GM13977 (cell line): ENCODE measurements around the gene ADAM10.

Source experiments
- DNase-seq: peaks from one replicate; pipeline ENCODE4 v3.0.0; 2012; ENCODE audit warnings: low spot score
- in situ Hi-C: fragments of 300-500 bp; cut with MboI; formaldehyde crosslinking; loops from one replicate; pipeline ENCODE4 v1.12.0; 2022; ENCODE audit warnings: low sequenced_read_pairs, low pct_unique_long_range_greater_than_20kb, mixed read lengths, inconsistent platforms; ENCODE audit not compliant: unreplicated experiment
- TF ChIP-seq, protein P1 (sequence below): IDR thresholded peaks from 2 replicates; pipeline ENCODE4 v1.5.1; 2012; ENCODE audit warnings: mild to moderate bottlenecking, control low read depth; ENCODE audit not compliant: insufficient read depth; ENCODE audit errors: extremely low read depth, missing control alignments

ADAM10 gene

DNA sequence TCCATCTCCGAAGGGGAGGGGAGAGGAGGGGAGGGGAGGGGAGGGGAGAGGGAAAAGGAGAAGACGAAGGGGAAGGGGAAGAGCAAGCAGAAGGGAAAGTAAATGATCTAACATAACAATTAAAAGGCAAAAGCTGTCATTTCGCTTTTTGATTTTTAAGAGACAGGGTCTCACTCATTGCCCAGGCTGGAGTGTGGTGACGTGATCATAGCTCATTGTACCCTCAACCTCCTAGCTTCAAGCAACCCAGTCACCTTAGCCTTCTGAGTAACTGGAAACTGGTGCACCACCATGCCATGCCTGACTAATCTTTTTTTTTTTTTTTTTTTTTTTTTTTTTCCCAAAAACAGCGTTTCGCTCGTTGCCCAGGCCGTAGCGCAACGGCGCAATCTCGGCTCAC, 22.6 kb downstream of the ADAM10 start:
- in situ Hi-C loops = no loop called here
- no peak for DNase-seq
- TF ChIP-seq, protein P1, sequence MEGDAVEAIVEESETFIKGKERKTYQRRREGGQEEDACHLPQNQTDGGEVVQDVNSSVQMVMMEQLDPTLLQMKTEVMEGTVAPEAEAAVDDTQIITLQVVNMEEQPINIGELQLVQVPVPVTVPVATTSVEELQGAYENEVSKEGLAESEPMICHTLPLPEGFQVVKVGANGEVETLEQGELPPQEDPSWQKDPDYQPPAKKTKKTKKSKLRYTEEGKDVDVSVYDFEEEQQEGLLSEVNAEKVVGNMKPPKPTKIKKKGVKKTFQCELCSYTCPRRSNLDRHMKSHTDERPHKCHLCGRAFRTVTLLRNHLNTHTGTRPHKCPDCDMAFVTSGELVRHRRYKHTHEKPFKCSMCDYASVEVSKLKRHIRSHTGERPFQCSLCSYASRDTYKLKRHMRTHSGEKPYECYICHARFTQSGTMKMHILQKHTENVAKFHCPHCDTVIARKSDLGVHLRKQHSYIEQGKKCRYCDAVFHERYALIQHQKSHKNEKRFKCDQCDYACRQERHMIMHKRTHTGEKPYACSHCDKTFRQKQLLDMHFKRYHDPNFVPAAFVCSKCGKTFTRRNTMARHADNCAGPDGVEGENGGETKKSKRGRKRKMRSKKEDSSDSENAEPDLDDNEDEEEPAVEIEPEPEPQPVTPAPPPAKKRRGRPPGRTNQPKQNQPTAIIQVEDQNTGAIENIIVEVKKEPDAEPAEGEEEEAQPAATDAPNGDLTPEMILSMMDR = no peak

DNA sequence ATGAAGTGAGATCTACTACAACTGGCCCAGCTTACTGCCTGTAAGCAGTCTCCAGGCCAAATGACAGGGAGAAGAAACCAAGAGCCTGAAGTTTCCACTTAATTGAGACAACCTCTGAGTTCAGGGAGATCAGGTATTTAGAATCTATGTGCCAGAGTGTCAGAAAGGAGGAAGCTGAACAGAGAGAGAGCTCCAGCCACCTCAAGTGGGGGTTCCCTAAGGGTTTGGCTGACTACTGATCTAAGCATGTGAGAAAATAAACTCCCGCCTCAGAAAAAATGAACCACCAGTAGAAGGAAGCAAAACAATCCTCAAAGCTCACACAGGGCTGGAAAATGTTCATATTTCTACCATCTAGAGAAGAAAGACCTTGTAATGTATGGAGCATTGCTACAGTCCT, 25.0 kb downstream of the ADAM10 start:
- in situ Hi-C loops = no loop called here
- TF ChIP-seq, protein P1 = no peak
- peak; percentile 56 for DNase-seq

DNA sequence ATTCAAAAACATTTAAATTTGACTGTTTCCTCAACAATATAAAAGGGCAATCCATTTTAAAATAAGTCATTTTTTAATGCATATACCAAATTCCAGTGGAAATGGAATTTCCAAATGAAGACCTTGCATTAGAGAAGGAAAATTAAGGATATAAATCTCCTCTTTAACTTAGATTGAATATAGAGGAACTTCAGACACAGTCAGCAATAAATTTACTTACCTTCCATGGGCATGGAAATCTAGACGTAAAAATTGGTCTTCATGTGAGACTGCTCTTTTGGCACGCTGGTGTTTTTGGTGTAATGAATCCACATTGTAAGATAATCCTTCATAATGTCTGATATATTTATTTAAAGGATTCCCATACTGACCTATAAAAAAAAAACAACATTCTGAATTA, 32.1 kb downstream of the ADAM10 start:
- no peak for DNase-seq
- in situ Hi-C loops = no loop called here
- TF ChIP-seq, protein P1 = no peak

DNA sequence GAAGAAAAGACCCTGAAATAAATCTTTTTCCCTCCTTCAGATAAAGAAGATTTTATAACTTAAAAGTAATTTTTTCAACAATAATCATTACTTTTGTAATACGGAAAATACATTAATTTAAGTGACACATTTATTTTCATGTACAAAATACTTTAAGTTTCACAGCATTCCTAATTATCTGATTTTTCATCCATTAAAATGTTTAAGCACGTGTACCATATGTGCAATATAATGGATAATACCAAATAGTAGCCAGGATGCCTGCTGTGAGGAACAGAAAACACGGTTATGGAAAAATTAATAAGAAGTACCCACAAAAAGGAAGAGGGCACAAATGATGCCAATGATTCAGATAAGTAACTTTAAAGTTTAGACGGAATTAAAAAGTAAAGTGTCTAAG, 33.5 kb downstream of the ADAM10 start:
- in situ Hi-C loops = no loop called here
- no peak for DNase-seq
- TF ChIP-seq, protein P1 = no peak

DNA sequence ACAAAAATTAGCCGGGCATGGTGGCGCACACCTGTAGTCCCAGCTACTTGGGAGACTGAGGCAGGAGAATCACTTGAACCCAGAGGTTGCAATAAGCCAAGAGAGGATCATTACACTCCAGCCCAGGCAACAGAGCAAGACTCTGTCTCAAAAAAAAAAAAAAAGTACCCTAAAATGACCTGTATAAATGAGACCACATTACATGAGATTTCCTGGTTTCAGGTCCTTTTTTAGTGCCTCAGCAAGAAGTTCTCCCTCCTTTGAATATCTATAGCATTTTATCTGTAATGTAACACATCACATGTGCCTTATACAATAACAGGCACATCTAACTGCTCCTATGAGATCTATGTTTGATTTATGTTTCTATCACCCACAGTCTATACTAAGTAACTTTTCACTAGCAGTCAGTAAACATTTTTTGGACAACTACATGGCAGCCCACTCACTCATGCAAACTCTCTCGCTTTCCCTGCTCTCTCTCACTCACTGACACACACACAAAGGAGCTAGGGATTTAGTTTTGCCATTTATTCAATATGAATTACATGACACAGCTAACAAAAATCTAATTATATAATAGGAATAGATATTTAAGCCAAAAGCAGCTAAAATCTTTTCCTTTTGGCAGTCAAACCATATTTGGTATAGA, 34.1 kb downstream of the ADAM10 start:
- in situ Hi-C loops = no loop called here
- TF ChIP-seq, protein P1 = no peak
- no peak for DNase-seq

DNA sequence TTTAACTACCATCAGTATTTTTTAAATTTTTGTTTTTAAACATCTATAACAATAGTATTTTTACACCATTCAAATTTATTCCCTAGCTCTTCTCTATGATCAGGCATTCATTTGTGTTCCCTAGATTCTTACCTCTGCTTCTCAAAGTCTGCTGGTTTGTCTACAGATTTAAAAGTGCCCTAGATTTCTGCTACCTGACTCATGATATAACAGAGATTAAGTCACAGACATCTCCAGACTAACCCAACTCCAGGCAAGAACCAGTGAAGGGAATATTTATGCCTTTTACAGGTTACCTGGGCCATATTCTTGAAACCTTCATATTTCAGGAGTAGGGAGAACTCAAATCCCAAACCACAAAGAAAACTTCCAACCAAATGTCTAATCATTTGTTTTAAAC, 38.8 kb downstream of the ADAM10 start:
- DNase-seq = no peak
- in situ Hi-C loops = no loop called here
- TF ChIP-seq, protein P1 = no peak

DNA sequence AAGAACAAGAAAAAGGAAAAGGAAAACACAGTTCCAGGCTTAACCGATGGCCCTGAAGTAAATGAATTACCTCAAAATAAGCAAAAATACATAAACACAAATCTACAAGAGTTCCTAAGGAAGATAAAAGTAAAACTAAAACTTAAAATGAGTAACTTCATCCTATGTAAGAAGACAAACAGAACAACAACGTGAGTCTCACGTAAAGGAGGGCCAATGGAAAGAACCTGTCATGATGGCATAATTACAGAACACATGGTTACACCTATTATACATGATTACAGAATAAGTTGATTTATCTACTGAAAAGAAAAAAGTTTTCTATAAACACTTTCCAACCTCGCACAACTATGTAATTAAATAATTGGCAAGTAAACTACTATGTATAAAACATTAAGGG, 42.1 kb downstream of the ADAM10 start:
- in situ Hi-C loops = no loop called here
- DNase-seq = no peak
- TF ChIP-seq, protein P1 = no peak
